Liver (tissue), 9 donors: Measurements from ENCODE around the gene LRRC74B. TPM values are rescaled to one million over a fixed set of nuclear protein-coding genes. Genes with fewer than 3 reads are reported as not detected.

Source experiments
- DNase-seq: peaks from one replicate; pipeline ENCODE4 v3.0.0-alpha.2; 2017; ENCODE audit warnings: low spot score
- H3K27ac ChIP-seq, 2 donors: one replicate each; pipeline ENCODE4 v1.7.0; 2013; ENCODE audit warnings: inconsistent platforms in 2 of 2, low read length in 2 of 2, control low read depth in 1 of 2, low read depth in 1 of 2, mild to moderate bottlenecking in 1 of 2
- H3K27me3 ChIP-seq, 4 donors: one replicate each; pipeline versions ENCODE4 v1.6.1 to v1.7.0; 2013; ENCODE audit warnings: low read length in 3 of 4, inconsistent platforms in 1 of 4, mild to moderate bottlenecking in 1 of 4, moderate library complexity in 1 of 4; ENCODE audit not compliant: control insufficient read depth in 4 of 4, insufficient read depth in 4 of 4
- H3K36me3 ChIP-seq, 4 donors: one replicate each; pipeline versions ENCODE4 v1.6.1 to v1.7.0; 2013; ENCODE audit warnings: low read length in 3 of 4, mild to moderate bottlenecking in 3 of 4, low read depth in 1 of 4, moderate library complexity in 1 of 4; ENCODE audit not compliant: control insufficient read depth in 4 of 4, insufficient read depth in 3 of 4
- H3K4me1 ChIP-seq, 4 donors: one replicate each; pipeline versions ENCODE4 v1.6.1 to v1.7.0; 2013; ENCODE audit warnings: low read length in 3 of 4, mild to moderate bottlenecking in 3 of 4, moderate library complexity in 1 of 4; ENCODE audit not compliant: control insufficient read depth in 4 of 4, insufficient read depth in 4 of 4
- H3K4me3 ChIP-seq, 3 donors: one replicate each; pipeline versions ENCODE4 v1.6.1 to v1.7.0; 2013; ENCODE audit warnings: low read length in 3 of 3, control low read depth in 1 of 3, low read depth in 1 of 3, mild to moderate bottlenecking in 1 of 3
- H3K9ac ChIP-seq, 2 donors: one replicate each; pipeline ENCODE4 v1.7.0; 2013; ENCODE audit warnings: low read length in 2 of 2, mild to moderate bottlenecking in 2 of 2, moderate library complexity in 2 of 2, control low read depth in 1 of 2, low read depth in 1 of 2
- H3K9me3 ChIP-seq, 4 donors: one replicate each; pipeline versions ENCODE4 v1.6.1 to v1.7.0; 2013; ENCODE audit warnings: low read length in 3 of 4; ENCODE audit not compliant: control insufficient read depth in 4 of 4
- ATF3 ChIP-seq: IDR thresholded peaks from 2 replicates; pipeline ENCODE4 v1.6.1; 2016; ENCODE audit warnings: antibody characterized with exemption
- EGR1 ChIP-seq, 2 donors: IDR thresholded peaks; 2 replicates each; pipeline ENCODE4 v1.6.1; 2016 to 2018; ENCODE audit warnings: antibody characterized with exemption in 2 of 2, low read depth in 2 of 2
- FOXA1 ChIP-seq: IDR thresholded peaks from 2 replicates; pipeline ENCODE4 v1.6.1; 2016; ENCODE audit warnings: antibody characterized with exemption
- GABPA ChIP-seq, 2 donors: IDR thresholded peaks in 1 of 2; conservative IDR thresholded peaks in 1 of 2; 2 replicates each; pipeline ENCODE4 v1.6.1; 2016; ENCODE audit warnings: antibody characterized with exemption in 2 of 2, mild to moderate bottlenecking in 1 of 2, moderate library complexity in 1 of 2
- HNF4A ChIP-seq, 2 donors: conservative IDR thresholded peaks; 2 replicates each; pipeline ENCODE4 v1.6.1; 2016; ENCODE audit warnings: antibody characterized with exemption in 2 of 2, mild to moderate bottlenecking in 2 of 2
- HNF4G ChIP-seq: IDR thresholded peaks from 2 replicates; pipeline ENCODE4 v1.6.1; 2016; ENCODE audit warnings: antibody characterized with exemption
- JUND ChIP-seq, 2 donors: IDR thresholded peaks; 2 replicates each; pipeline ENCODE4 v1.6.1; 2016; ENCODE audit warnings: antibody characterized with exemption in 2 of 2
- MAX ChIP-seq: IDR thresholded peaks from 2 replicates; pipeline ENCODE4 v1.6.1; 2016; ENCODE audit warnings: antibody characterized with exemption
- NR2F2 ChIP-seq: IDR thresholded peaks from 2 replicates; pipeline ENCODE4 v1.6.1; 2016; ENCODE audit warnings: antibody characterized with exemption
- RAD21 ChIP-seq, 2 donors: IDR thresholded peaks; 2 replicates each; pipeline ENCODE4 v1.6.1; 2016; ENCODE audit warnings: antibody characterized with exemption in 2 of 2, mild to moderate bottlenecking in 2 of 2
- REST ChIP-seq: IDR thresholded peaks from 2 replicates; pipeline ENCODE4 v1.6.1; 2016; ENCODE audit warnings: antibody characterized with exemption, mild to moderate bottlenecking
- RXRA ChIP-seq, 2 donors: IDR thresholded peaks; 2 replicates each; pipeline ENCODE4 v1.6.1; 2017 to 2018; ENCODE audit warnings: antibody characterized with exemption in 2 of 2, mild to moderate bottlenecking in 1 of 2
- TAF1 ChIP-seq: conservative IDR thresholded peaks from 2 replicates; pipeline ENCODE4 v1.6.1; 2016; ENCODE audit warnings: antibody characterized with exemption, mild to moderate bottlenecking
- WGBS: extraction: QIAGEN DNeasy Blood & Tissue Kit; methylation state at CpG from one replicate; pipeline ENCODE4 v1.1.7; 2013; 5-methylcytosine and 5-hydroxymethylcytosine counted together
- polyA plus RNA-seq, 2 donors: library from polyadenylated mRNA; stranded (reverse) in 1 of 2; unstranded in 1 of 2; fragments of 200-250 nt in 1 of 2; fragments of >200 nt in 1 of 2; fragmentation: Nextera tagmentation in 1 of 2; extraction: Ambion mirVana in 1 of 2; gene quantifications; one replicate each; pipeline versions ENCODE4 v1.2.1 to v1.2.3, GENCODE V29; 2013 to 2015
- total RNA-seq, 2 donors: library from RNA; depleted of rRNA; stranded (reverse); fragments of >200 nt; gene quantifications; one replicate each; pipeline ENCODE4 v1.2.3, GENCODE V29; 2014
- donor health status: healthy.
- donor health status: healthy.
- donor health status: healthy.
- donor health status: healthy.
- donor health status: healthy.

Gene LRRC74B
- total and polyA plus RNA-seq, 4 donors: not detected

- DNase-seq: no peak
- TF ChIP-seq RAD21 (IDR thresholded peaks at IDR 0.05) (no peak), FOXA1 (no peak), RXRA (IDR thresholded peaks at IDR 0.05) (no peak), NR2F2 (no peak), EGR1 (IDR thresholded peaks at IDR 0.05; ENCODE audit: low read depth in 2 of 2) (no peak), GABPA (IDR thresholded peaks at IDR 0.05 in 1 of 2, conservative IDR thresholded peaks at IDR 0.05 in 1 of 2) (no peak), TAF1 (no peak), MAX (no peak), JUND (IDR thresholded peaks at IDR 0.05) (no peak), REST (no peak)
- H3K9me3 ChIP-seq: no peaks in the 10 kb centered on the region
- H3K27me3 ChIP-seq: no peaks in the 10 kb centered on the region
- H3K4me3 ChIP-seq: no peak overlapping the region
- H3K9ac ChIP-seq: no peak overlapping the region
- H3K36me3 ChIP-seq: no peaks in the 10 kb centered on the region
- peaks cover 0 to 3% (median 1%) of the 10 kb centered on the region in 4 donors for H3K4me1 ChIP-seq
- 78% methylated on average over 7 of the region's 7 CpGs for WGBS
- H3K27ac ChIP-seq: no peak overlapping the region
These were observed 54.6 kb downstream of the LRRC74B start for GRCh38 chr22:21100149-21101032.

GRCh38 chr22:21101877-21102638, 56.3 kb downstream of the LRRC74B start:
- TF ChIP-seq HNF4A (conservative IDR thresholded peaks at IDR 0.05) (no peak), ATF3 (no peak), RXRA (IDR thresholded peaks at IDR 0.05) (no peak), HNF4G (no peak)
- H3K9me3 ChIP-seq: no peaks in the 10 kb centered on the region
- 78% methylated on average over 6 of the region's 6 CpGs for WGBS
- H3K36me3 ChIP-seq: no peaks in the 10 kb centered on the region
- H3K4me1 ChIP-seq: peaks cover 0 to 3% (median 1%) of the 10 kb centered on the region in 4 donors
- H3K27ac ChIP-seq: no peak overlapping the region
- no peaks in the 10 kb centered on the region for H3K27me3 ChIP-seq
- DNase-seq: no peak
- H3K4me3 ChIP-seq: no peak overlapping the region
- no peak overlapping the region for H3K9ac ChIP-seq
